Measurements from ENCODE around the gene NCK2.

- TF ChIP-seq, protein P1, sequence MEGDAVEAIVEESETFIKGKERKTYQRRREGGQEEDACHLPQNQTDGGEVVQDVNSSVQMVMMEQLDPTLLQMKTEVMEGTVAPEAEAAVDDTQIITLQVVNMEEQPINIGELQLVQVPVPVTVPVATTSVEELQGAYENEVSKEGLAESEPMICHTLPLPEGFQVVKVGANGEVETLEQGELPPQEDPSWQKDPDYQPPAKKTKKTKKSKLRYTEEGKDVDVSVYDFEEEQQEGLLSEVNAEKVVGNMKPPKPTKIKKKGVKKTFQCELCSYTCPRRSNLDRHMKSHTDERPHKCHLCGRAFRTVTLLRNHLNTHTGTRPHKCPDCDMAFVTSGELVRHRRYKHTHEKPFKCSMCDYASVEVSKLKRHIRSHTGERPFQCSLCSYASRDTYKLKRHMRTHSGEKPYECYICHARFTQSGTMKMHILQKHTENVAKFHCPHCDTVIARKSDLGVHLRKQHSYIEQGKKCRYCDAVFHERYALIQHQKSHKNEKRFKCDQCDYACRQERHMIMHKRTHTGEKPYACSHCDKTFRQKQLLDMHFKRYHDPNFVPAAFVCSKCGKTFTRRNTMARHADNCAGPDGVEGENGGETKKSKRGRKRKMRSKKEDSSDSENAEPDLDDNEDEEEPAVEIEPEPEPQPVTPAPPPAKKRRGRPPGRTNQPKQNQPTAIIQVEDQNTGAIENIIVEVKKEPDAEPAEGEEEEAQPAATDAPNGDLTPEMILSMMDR (IDR thresholded peaks at IDR 0.05), result no peak
- no peak for TF ChIP-seq POLR2A (IDR thresholded peaks at IDR 0.05)
Observed at GRCh38 chr2:105870062-105870461, 125.3 kb downstream of the NCK2 start.

All from body of pancreas (tissue), 4 donors.